Activated naive CD4-positive, alpha-beta T cell treated with anti-CD3 and anti-CD28 coated beads, Interleukin-2, amount 50 U/mL, for 24 hours (primary cell): ENCODE data around the gene ZNF236.
A peak's percentile ranks its signal among the peaks of the same experiment; 100 is the strongest.
"Not testable (repeated sequence)": the region's sequence is repeated elsewhere in the genome, so short reads cannot be mapped to it uniquely, and the experiment has no call there.

Experiments used
- H3K27ac Mint-ChIP-seq: one replicate; pipeline ENCODE4 v1.8.0; 2021; ENCODE audit warnings: mild to moderate bottlenecking, mixed read lengths
- H3K27me3 Mint-ChIP-seq: one replicate; pipeline ENCODE4 v1.8.0; 2021; ENCODE audit warnings: mixed read lengths
- H3K36me3 Mint-ChIP-seq: one replicate; pipeline ENCODE4 v1.8.0; 2021; ENCODE audit warnings: mixed read lengths
- H3K4me1 Mint-ChIP-seq: one replicate; pipeline ENCODE4 v1.8.0; 2021; ENCODE audit warnings: mixed read lengths
- H3K4me3 Mint-ChIP-seq: one replicate; pipeline ENCODE4 v1.8.0; 2021; ENCODE audit warnings: mild to moderate bottlenecking, mixed read lengths
- H3K9me3 Mint-ChIP-seq: one replicate; pipeline ENCODE4 v1.8.0; 2021; ENCODE audit warnings: mixed read lengths

The ZNF236 gene

DNA sequence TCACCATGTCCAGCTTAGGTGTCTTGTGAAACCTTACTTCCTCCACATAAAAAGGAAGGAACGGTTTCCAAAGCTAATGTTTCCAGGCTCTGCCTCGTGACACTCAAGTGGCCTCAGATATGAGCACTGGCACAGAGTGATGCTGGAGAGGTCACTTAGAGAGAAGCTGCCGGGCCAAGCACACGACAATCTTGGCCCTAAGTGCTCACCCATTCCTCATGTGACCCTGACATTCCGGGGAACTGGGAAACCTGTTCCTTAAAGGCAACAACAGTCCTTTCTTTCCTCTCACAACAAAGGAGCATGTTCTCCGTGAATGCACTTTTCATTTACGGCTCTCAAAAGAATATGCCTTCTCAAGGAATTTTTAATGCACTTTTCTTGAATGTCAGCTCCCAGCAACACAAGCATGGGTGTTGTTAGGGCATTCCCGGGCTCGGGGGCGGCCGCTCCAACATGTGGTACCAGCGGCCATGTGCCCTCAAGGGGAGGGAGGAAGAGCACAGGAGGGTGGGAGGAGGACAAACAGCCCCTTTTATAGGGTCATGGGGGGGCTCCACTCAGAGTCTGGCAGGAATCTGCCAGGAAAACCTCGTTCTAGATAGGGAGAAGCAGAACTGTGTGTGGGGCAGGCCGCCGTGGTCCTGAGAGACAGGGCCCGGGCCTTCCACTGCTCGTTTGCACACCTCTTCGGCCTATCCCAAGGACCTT is 191.6 kb downstream of the ZNF236 start:
- Mint-ChIP-seq H3K27me3 (no peaks in the 10 kb centered on the region), H3K4me1 (peaks cover 15% of the 10 kb centered on the region), H3K9me3 (no peaks in the 10 kb centered on the region), H3K27ac (no peak overlapping the region), H3K36me3 (peaks cover 5% of the 10 kb centered on the region), H3K4me3 (no peak overlapping the region)

DNA sequence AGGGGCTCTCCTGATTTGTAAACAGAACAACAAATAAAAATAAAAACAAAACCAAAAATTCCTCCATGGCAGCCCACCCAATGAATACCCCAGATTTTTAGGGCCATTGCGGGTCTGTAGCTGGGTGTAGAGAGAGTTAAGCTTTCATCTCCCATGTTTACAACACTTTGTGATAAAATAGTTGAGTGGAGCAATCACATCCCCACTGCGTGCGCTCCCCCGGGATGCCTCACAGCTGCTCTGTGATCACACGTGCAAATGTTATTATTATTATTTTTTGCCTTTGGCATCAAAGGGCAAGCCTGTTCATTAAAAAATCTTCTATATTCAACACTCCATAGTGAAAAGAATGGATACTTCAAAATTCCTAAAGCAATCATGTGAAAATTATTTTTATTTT is 192.2 kb downstream of the ZNF236 start:
- peaks cover 9% of the 10 kb centered on the region for H3K36me3 Mint-ChIP-seq
- no peak overlapping the region for H3K4me3 Mint-ChIP-seq
- no peak overlapping the region for H3K27ac Mint-ChIP-seq
- no peaks in the 10 kb centered on the region for H3K9me3 Mint-ChIP-seq
- peaks cover 21% of the 10 kb centered on the region for H3K4me1 Mint-ChIP-seq
- H3K27me3 Mint-ChIP-seq = no peaks in the 10 kb centered on the region

DNA sequence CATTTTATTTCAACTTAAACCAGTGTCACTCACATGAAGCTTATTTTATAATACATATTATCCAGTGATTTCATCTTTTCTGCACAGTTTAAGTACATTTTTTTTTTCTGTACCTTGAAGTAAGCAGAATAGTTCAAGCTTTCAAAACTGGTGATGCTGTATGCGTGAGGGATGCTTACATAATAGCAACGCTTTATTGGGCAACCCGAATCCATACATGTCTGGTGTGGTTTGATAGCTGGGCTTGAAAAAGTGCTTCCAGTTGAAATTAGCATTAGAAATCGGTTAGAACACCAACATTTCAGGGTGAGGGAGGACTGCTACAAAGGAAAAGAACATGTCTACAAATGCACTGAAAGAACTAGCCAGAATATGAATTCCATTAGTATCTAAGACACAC is 192.8 kb downstream of the ZNF236 start:
- H3K27me3 Mint-ChIP-seq = no peaks in the 10 kb centered on the region
- H3K4me1 Mint-ChIP-seq = peaks cover 26% of the 10 kb centered on the region
- no peak overlapping the region for H3K27ac Mint-ChIP-seq
- H3K4me3 Mint-ChIP-seq = no peak overlapping the region
- H3K9me3 Mint-ChIP-seq = no peaks in the 10 kb centered on the region
- peaks cover 11% of the 10 kb centered on the region for H3K36me3 Mint-ChIP-seq

DNA sequence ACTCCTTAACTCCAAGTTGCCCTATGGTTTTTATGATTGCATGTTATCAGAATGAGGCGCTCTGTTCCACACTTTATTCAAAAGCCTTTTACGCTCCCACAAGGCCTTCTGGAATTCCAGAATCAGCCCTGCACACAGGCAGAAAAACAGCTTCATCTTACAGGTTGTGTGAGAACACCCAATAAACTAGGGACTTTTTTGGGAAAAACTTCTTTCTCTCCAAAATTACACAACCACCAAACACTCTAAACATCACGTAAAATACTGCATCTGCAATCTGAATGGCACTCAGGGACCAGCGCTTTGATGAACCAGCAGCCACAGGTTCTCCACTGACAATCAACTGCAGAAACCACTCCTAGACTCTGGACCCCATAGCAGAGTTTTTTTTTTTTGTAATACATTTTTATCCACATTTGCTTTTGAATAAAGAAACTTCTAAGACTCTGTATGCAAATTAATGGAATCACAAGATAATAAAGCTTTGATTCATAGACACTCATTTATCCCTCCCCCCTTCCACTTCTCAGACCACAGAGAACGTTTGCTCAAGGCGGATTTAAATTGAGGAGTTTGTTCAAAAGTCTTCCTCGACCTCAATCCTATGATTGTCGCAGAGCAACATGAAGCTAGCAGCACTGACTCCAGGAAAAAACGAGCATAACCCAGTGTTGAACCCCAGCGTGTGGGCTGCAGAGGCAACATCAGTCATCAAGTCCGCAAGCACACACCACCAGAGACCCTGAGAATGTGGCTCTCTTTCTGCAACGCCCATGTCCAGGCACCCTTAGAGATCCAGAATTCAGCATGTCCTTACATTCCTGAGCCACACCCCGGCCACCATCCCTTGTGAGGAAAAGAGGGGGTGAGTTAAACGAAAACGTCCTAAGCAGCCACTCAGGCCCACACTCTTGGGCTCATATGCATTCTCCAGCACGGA is 193.7 kb downstream of the ZNF236 start:
- H3K4me1 Mint-ChIP-seq = peaks cover 26% of the 10 kb centered on the region
- H3K27ac Mint-ChIP-seq = peak overlapping the region; percentile 19

DNA sequence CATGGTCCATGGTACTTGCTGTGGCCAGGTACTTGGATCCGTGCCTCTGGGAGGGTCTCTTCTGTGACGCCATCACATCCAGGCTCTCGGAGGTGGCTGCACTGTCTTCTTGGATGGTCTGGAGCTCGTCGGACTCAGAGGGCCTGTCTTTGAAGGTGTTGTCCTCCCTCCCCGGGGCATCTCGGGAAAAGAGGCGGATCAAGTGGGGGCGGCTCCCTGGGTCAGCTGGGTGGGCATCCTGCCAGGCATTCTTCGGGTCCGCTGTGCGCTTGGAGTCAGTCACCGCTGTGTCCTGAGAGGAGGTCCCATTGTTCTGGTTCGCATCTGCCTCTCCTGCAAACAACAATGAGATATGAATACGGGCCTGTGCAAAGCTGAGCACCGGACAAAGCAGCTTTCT is 194.6 kb downstream of the ZNF236 start:
- no peaks in the 10 kb centered on the region for H3K9me3 Mint-ChIP-seq
- no peak overlapping the region for H3K4me3 Mint-ChIP-seq
- H3K36me3 Mint-ChIP-seq = peaks cover 11% of the 10 kb centered on the region
- no peaks in the 10 kb centered on the region for H3K27me3 Mint-ChIP-seq
- H3K4me1 Mint-ChIP-seq = peaks cover 26% of the 10 kb centered on the region
- H3K27ac Mint-ChIP-seq = no peak overlapping the region

More for the DNA sequence above, 193.7 kb downstream of the ZNF236 start:
- no peak overlapping the region for H3K4me3 Mint-ChIP-seq
- no peaks in the 10 kb centered on the region for H3K27me3 Mint-ChIP-seq
- H3K36me3 Mint-ChIP-seq = peaks cover 11% of the 10 kb centered on the region
- no peaks in the 10 kb centered on the region for H3K9me3 Mint-ChIP-seq

DNA sequence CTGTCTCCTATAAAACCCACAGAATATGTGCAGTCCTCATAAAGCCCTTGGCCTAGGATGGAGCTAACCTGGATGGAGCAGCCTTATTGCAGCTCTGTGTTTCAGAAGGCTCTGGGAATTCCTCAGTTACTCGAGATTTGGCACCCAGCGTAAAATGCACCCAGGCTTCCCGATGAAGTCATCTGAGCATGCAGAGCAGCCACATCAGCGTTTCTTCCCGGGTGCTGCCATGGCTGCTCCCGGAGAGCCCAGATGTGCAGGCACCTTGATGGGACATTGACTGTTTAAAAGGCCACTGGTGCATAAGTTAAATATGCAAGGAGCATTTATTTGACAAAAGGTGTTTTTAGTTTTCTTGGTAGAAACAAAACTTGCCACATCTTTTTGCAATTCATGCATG is 195.0 kb downstream of the ZNF236 start:
- no peak overlapping the region for H3K27ac Mint-ChIP-seq
- H3K4me1 Mint-ChIP-seq = peaks cover 26% of the 10 kb centered on the region
- no peak overlapping the region for H3K4me3 Mint-ChIP-seq
- H3K27me3 Mint-ChIP-seq = no peaks in the 10 kb centered on the region
- no peaks in the 10 kb centered on the region for H3K9me3 Mint-ChIP-seq
- peaks cover 11% of the 10 kb centered on the region for H3K36me3 Mint-ChIP-seq

DNA sequence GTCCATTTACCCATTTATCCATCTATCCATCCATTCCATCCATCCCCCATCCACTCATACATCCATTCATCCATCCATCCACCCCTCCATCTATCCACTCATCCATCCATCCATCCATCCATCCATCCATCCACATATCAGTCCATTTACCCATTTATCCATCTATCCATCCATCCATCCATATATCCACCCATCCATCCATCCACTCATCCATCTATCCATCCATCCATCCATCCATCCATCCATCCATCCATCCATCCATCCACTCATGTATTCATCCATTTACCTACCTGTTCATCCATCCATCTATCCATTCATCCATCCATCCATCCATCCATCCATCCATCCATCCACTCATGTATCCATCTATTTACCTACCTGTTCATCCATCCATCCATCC is 196.3 kb downstream of the ZNF236 start:
- H3K4me1 Mint-ChIP-seq = peaks cover 27% of the 10 kb centered on the region
- not testable (repeated sequence) for H3K27me3 Mint-ChIP-seq, H3K9me3 Mint-ChIP-seq, H3K4me3 Mint-ChIP-seq, H3K36me3 Mint-ChIP-seq
- H3K27ac Mint-ChIP-seq = peak overlapping the region; percentile 69

DNA sequence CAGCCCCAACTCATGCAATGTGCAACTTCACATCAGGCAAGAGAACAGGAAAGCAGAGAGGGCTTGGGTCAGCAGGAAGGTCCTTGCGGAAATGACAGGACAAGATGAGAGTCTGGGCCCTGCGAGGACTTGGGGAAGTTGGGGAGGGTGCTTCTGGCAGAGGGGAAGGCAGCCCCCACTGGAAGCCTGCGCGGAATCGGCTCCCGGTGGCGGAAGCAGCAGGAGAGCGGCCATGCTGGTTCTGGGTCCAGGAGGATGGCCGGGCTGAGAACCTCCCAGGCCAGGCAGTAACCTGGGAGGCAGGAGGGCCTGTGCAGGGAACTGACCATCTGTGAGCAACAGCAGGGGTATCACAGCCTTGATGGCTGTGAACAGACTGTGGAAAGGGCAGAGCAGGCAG is 197.3 kb downstream of the ZNF236 start:
- Mint-ChIP-seq H3K27me3 (no peaks in the 10 kb centered on the region), H3K4me1 (peaks cover 32% of the 10 kb centered on the region), H3K4me3 (no peak overlapping the region), H3K27ac (peak overlapping the region; percentile 41), H3K36me3 (peaks cover 9% of the 10 kb centered on the region), H3K9me3 (no peaks in the 10 kb centered on the region)
